Measurements from ENCODE around the gene NSUN6. TPM values are rescaled to one million over a fixed set of nuclear protein-coding genes. Genes with fewer than 3 reads are reported as not detected.

NSUN6 gene
- total RNA-seq, 1 donor from 2014 or later = 14.3 TPM

- Mint-ChIP-seq H3K4me1 (ENCODE audit: unreplicated experiment) (peaks cover 11% of the 10 kb centered on the region), H3K36me3 (peaks cover 21% of the 10 kb centered on the region), H3K27me3 (no peaks in the 10 kb centered on the region), H3K4me3 (no peak overlapping the region), H3K9me3 (no peaks in the 10 kb centered on the region), H3K27ac (no peak overlapping the region)
- no peak for DNase-seq (ENCODE audit: extremely low spot score, unreplicated experiment)
- TF ChIP-seq, protein P1, sequence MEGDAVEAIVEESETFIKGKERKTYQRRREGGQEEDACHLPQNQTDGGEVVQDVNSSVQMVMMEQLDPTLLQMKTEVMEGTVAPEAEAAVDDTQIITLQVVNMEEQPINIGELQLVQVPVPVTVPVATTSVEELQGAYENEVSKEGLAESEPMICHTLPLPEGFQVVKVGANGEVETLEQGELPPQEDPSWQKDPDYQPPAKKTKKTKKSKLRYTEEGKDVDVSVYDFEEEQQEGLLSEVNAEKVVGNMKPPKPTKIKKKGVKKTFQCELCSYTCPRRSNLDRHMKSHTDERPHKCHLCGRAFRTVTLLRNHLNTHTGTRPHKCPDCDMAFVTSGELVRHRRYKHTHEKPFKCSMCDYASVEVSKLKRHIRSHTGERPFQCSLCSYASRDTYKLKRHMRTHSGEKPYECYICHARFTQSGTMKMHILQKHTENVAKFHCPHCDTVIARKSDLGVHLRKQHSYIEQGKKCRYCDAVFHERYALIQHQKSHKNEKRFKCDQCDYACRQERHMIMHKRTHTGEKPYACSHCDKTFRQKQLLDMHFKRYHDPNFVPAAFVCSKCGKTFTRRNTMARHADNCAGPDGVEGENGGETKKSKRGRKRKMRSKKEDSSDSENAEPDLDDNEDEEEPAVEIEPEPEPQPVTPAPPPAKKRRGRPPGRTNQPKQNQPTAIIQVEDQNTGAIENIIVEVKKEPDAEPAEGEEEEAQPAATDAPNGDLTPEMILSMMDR (conservative IDR thresholded peaks at IDR 0.05) = no peak
Observed at GRCh38 chr10:18611168-18611567, 40.2 kb downstream of the NSUN6 start.

DNA sequence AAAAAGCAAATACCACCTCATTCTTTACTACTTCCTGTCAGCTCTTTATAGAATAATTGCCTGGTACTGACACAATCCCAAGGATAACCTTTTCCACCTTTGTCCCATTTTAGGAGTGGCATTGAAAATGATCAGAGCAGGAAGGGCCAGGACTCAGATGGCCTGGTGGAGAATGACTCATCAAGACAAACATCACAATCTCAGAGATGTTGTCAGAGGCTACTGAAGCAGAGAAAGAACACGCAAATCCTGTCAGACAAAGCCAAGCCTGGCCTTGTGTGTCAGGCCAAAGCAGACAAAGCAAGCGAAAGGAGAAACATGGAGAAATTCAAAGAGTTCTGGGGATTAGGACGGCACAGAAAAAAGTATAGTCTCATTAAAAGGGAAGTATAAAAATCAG is 40.9 kb downstream of the NSUN6 start:
- Mint-ChIP-seq H3K27me3 (no peaks in the 10 kb centered on the region), H3K4me1 (ENCODE audit: unreplicated experiment) (peaks cover 11% of the 10 kb centered on the region), H3K36me3 (peaks cover 21% of the 10 kb centered on the region), H3K27ac (peak overlapping the region; percentile 80), H3K9me3 (no peaks in the 10 kb centered on the region), H3K4me3 (peak overlapping the region; percentile 14)
- DNase-seq (ENCODE audit: extremely low spot score, unreplicated experiment) = no peak
- TF ChIP-seq, protein P1 (conservative IDR thresholded peaks at IDR 0.05) = no peak

DNA sequence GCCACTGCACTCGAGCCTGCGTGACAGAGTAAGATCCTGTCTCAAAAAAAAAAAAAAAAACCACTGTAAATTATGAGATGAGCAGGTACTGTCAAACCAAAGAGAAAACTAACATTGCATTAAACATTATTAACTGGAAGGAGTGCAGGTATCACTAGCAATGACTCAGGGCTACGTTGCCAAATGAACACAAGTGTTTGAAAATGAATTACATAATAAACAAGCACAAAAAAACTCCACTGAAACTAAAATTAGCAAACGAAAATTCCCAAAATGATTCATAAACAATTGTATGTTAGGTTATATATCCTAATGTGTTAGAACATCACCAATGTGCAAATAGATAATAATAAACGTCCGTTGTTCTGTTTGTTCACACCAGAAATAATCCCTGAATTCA is 42.8 kb downstream of the NSUN6 start:
- no peak overlapping the region for H3K27ac Mint-ChIP-seq
- H3K36me3 Mint-ChIP-seq = peaks cover 18% of the 10 kb centered on the region
- no peak overlapping the region for H3K4me3 Mint-ChIP-seq
- H3K4me1 Mint-ChIP-seq (ENCODE audit: unreplicated experiment) = peaks cover 11% of the 10 kb centered on the region
- DNase-seq (ENCODE audit: extremely low spot score, unreplicated experiment) = no peak
- no peaks in the 10 kb centered on the region for H3K27me3 Mint-ChIP-seq
- TF ChIP-seq, protein P1 (conservative IDR thresholded peaks at IDR 0.05) = no peak
- H3K9me3 Mint-ChIP-seq = no peaks in the 10 kb centered on the region

DNA sequence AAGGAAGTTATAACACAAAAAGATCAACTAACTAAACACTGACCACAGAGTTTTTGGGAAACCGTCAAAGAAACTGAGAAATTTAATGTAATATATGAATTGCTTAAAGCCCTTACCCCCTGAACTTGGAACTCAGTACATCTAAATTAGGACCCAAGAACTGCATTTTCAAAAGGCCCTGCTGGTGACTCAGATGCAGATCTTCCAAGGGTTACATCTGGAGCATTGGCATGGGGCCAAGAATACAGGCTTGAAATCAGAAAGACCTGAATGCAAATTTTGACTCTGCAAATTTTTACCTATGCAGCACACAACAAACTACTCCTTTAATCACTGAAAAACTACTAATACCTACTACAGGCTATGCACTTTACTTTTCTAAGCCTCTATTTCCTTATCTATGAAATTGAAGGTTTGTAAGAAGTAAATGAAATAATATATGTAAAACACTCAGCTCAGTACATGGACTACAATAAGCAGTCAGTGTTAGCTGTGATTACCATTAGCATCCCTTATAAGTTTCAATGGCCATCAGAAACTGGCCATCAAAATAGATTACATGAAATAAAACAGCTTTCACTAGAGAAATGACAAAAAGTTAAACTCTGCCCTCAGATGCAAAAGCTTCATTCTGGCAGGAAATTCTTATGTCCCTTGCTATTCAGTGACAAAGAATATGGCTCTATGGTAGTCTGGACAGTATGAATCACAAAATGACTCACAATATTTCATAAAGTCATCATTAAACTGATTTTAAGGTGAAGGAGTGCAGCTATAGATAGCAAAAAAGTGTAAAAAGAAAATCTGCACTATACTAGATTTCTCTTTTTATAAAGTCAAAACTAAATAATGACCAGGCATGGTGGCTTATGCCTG is 43.6 kb downstream of the NSUN6 start:
- H3K4me1 Mint-ChIP-seq (ENCODE audit: unreplicated experiment) = peaks cover 11% of the 10 kb centered on the region
- no peak overlapping the region for H3K4me3 Mint-ChIP-seq
- TF ChIP-seq, protein P1 (conservative IDR thresholded peaks at IDR 0.05) = no peak
- no peak for DNase-seq (ENCODE audit: extremely low spot score, unreplicated experiment)
- H3K27ac Mint-ChIP-seq = no peak overlapping the region
- H3K27me3 Mint-ChIP-seq = no peaks in the 10 kb centered on the region
- H3K9me3 Mint-ChIP-seq = no peaks in the 10 kb centered on the region
- peaks cover 18% of the 10 kb centered on the region for H3K36me3 Mint-ChIP-seq

GRCh38 chr10:18606051-18606695 is 45.2 kb downstream of the NSUN6 start:
- peaks cover 11% of the 10 kb centered on the region for H3K4me1 Mint-ChIP-seq (ENCODE audit: unreplicated experiment)
- H3K27me3 Mint-ChIP-seq = no peaks in the 10 kb centered on the region
- TF ChIP-seq, protein P1 (conservative IDR thresholded peaks at IDR 0.05) = no peak
- no peak overlapping the region for H3K27ac Mint-ChIP-seq
- H3K36me3 Mint-ChIP-seq = peaks cover 11% of the 10 kb centered on the region
- no peaks in the 10 kb centered on the region for H3K9me3 Mint-ChIP-seq
- H3K4me3 Mint-ChIP-seq = no peak overlapping the region
- no peak for DNase-seq (ENCODE audit: extremely low spot score, unreplicated experiment)
